Activated naive CD4-positive, alpha-beta T cell treated with anti-CD3 and anti-CD28 coated beads, Interleukin-2, amount 10 ng/mL, durations not matched to agents 7 days and 5 days (primary cell): Measurements from ENCODE around the gene PHLPP2.
"Not testable (repeated sequence)": the region's sequence is repeated elsewhere in the genome, so short reads cannot be mapped to it uniquely, and the experiment has no call there.

ENCODE experiments used
- CTCF ChIA-PET: fragments of 350-600 bp; sonication (Branson Sonifier 250); formaldehyde crosslinking; loops from one replicate; lab custom pipeline; 2021; ENCODE audit warnings: antibody characterized with exemption; lab: Charles Lee
- DNase-seq: peaks from one replicate; pipeline ENCODE4 v3.0.0-alpha.2; 2020
- H3K27ac Mint-ChIP-seq: one replicate; pipeline ENCODE4 v1.8.0; 2021; ENCODE audit warnings: mild to moderate bottlenecking, moderate library complexity, mixed read lengths
- H3K27me3 Mint-ChIP-seq: one replicate; pipeline ENCODE4 v1.8.0; 2021; ENCODE audit warnings: mild to moderate bottlenecking, mixed read lengths
- H3K36me3 Mint-ChIP-seq: one replicate; pipeline ENCODE4 v1.8.0; 2021; ENCODE audit warnings: mixed read lengths
- H3K4me1 Mint-ChIP-seq: one replicate; pipeline ENCODE4 v1.8.0; 2021; ENCODE audit warnings: mixed read lengths
- H3K4me3 Mint-ChIP-seq: one replicate; pipeline ENCODE4 v1.8.0; 2021; ENCODE audit warnings: mild to moderate bottlenecking, moderate library complexity, mixed read lengths
- H3K9me3 Mint-ChIP-seq: one replicate; pipeline ENCODE4 v1.8.0; 2021; ENCODE audit warnings: mixed read lengths

Gene PHLPP2

DNA sequence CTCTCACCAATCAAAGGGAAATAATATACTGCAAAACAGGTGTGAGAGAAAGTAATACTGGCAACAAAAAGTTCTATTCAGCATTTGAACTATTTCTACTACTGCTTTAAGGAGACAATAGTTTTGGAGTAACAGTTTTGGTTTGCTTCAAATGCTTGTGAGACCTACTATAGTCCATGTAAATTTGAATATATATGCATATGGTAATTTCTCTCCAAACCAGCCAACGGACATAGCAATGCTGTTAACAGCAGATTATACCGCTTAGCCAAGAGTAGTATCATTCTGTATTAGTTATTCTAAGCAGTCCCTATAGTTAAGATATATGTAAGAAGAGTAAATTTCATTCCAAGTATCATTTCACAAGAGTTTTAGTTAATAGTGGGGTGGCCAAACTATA lies 18.5 kb downstream of the PHLPP2 start:
- CTCF ChIA-PET, result no interaction called here
- Mint-ChIP-seq H3K27ac (no peak overlapping the region), H3K27me3 (no peaks in the 10 kb centered on the region), H3K4me1 (no peaks in the 10 kb centered on the region), H3K36me3 (no peaks in the 10 kb centered on the region), H3K4me3 (no peak overlapping the region), H3K9me3 (no peaks in the 10 kb centered on the region)
- DNase-seq, result no peak

DNA sequence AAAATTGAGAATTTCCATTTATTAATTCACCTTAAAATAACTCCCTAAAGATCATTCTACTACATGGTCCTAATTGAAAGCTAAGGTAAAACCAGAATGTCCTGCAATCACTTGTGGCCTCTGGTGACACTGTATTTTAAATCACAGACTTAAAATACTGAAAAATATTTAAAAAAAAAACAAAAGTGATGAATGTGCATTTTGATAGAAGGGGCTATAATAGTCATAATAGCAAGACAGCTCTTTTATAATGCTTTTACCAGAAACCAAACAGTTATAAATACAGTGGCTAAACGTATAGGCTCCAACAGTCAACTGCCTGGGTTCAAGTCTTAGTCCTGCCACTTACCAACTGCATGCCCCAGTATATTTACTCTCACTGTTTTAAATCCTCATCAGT lies 21.2 kb downstream of the PHLPP2 start:
- no peaks in the 10 kb centered on the region for H3K36me3 Mint-ChIP-seq
- H3K9me3 Mint-ChIP-seq, result no peaks in the 10 kb centered on the region
- H3K27ac Mint-ChIP-seq, result no peak overlapping the region
- H3K27me3 Mint-ChIP-seq, result no peaks in the 10 kb centered on the region
- CTCF ChIA-PET, result no interaction called here
- no peak for DNase-seq
- no peak overlapping the region for H3K4me3 Mint-ChIP-seq
- H3K4me1 Mint-ChIP-seq, result no peaks in the 10 kb centered on the region

DNA sequence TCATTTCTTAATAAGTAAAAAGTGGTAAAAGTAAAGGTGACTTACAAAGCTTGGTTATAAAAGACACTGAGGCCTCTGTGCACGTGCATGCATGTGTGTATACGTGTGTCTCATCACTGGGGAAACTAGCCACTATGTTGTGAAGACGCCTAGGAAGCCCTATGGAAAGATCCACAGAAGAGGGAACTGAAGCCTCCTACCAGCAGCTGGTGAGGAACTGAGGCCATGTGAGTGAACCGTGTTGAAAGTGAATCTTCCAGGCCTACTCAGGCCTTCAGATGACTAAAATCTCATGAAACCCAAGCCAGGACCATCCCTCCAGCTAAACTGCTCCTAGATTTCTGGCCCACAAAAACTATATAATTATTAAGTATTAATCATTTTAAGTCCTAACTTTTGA lies 23.7 kb downstream of the PHLPP2 start:
- H3K27ac Mint-ChIP-seq, result no peak overlapping the region

DNA sequence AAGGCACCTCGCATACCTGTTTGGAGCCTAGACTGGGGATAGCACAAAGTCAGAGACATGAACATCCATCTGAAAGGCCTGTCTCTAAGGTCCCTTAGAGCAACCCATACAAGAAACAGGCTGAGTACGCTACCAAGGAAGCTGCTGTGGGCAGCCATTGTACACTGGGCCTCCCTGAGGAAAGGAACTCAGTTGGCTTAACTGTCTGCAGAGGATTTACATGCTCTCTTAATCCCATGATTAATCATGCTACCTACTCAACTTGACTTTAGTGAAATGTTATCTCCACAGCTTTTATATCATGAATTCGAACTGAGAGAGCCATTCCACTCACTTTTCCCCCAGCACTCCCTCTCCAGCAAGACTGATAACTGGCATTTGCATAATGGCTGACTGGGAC lies 26.0 kb downstream of the PHLPP2 start:
- Mint-ChIP-seq H3K36me3 (no peaks in the 10 kb centered on the region), H3K4me1 (peaks cover 4% of the 10 kb centered on the region), H3K4me3 (no peak overlapping the region), H3K27me3 (no peaks in the 10 kb centered on the region), H3K27ac (no peak overlapping the region), H3K9me3 (no peaks in the 10 kb centered on the region)
- DNase-seq, result no peak
- CTCF ChIA-PET, result no interaction called here

More for the DNA sequence above, 23.7 kb downstream of the PHLPP2 start:
- Mint-ChIP-seq H3K36me3 (no peaks in the 10 kb centered on the region), H3K9me3 (no peaks in the 10 kb centered on the region), H3K4me1 (peaks cover 4% of the 10 kb centered on the region), H3K4me3 (no peak overlapping the region), H3K27me3 (no peaks in the 10 kb centered on the region)
- CTCF ChIA-PET, result interaction anchor here (0.6 kb wide), 2 partner anchors 17 to 164 kb away, joined by 3 read pairs; no protein-coding TSS in a partner anchor
- no peak for DNase-seq

DNA sequence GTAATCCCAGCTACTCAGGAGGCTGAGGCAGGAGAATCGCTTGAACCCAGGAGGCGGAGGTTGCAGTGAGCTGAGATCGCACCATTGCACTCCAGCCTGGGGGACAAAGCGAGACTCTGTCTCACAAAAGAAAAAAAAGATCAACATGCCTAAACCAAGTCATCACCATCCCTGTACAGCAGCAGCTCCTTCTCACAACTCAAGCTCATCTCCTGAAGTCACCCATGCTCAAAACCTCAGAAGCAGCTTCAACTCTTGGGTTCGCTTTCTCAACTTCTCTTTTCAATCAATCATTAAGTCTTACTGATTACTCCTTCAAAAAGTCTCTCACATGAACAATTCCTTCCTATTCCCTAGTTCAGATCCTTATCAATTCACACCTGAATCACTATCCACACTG lies 31.3 kb downstream of the PHLPP2 start:
- CTCF ChIA-PET, result no interaction called here
- H3K4me3 Mint-ChIP-seq, result no peak overlapping the region

DNA sequence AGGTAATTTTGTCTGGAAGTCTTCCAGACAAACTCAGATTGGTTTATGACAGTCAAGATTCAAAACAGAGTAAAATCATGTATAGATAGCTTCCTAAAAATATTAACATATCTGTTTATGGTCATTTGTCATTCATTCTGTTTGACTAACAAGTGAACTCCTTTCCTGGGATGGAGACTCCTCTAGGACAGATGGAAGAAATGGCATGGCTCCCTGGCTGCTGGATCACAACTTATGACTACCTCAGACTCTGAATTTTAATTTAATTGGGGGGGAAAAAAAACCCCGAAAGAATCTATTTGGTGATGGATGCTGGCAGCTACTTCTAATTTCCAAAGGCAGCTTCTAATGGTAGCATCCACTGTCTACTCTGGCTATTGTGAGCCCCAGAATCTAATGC lies 34.6 kb downstream of the PHLPP2 start:
- H3K27me3 Mint-ChIP-seq, result no peaks in the 10 kb centered on the region
- no peaks in the 10 kb centered on the region for H3K9me3 Mint-ChIP-seq
- peaks cover 5% of the 10 kb centered on the region for H3K36me3 Mint-ChIP-seq
- no peaks in the 10 kb centered on the region for H3K4me1 Mint-ChIP-seq
- CTCF ChIA-PET, result no interaction called here
- DNase-seq, result no peak
- no peak overlapping the region for H3K27ac Mint-ChIP-seq
- no peak overlapping the region for H3K4me3 Mint-ChIP-seq

More for the DNA sequence above, 31.3 kb downstream of the PHLPP2 start:
- H3K4me1 Mint-ChIP-seq, result peaks cover 4% of the 10 kb centered on the region
- H3K27ac Mint-ChIP-seq, result no peak overlapping the region
- no peaks in the 10 kb centered on the region for H3K9me3 Mint-ChIP-seq
- DNase-seq, result no peak
- H3K27me3 Mint-ChIP-seq, result no peaks in the 10 kb centered on the region
- H3K36me3 Mint-ChIP-seq, result peaks cover 5% of the 10 kb centered on the region

DNA sequence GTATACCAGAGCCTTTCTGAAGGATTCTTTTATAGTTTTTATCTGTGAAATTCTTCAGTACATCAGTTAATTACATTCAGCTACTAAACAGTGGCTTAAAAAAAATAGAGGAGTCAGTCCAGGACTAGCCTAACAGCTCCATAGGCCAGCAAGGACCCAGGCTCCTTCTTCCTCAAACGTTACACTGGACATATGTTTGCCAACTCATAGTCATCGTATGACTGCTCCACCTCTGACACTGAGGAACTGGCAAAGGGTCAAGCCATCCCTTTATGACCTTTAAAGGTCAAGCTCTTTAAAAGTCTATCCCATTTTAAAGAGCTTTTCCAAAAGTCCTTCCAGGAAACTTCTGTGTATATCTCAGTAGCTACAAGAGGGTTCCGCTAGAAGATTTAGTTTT lies 36.6 kb downstream of the PHLPP2 start:
- no peaks in the 10 kb centered on the region for H3K4me1 Mint-ChIP-seq
- CTCF ChIA-PET, result no interaction called here
- no peak overlapping the region for H3K27ac Mint-ChIP-seq
- no peaks in the 10 kb centered on the region for H3K27me3 Mint-ChIP-seq
- H3K4me3 Mint-ChIP-seq, result no peak overlapping the region
- H3K36me3 Mint-ChIP-seq, result peaks cover 7% of the 10 kb centered on the region
- no peak for DNase-seq
- no peaks in the 10 kb centered on the region for H3K9me3 Mint-ChIP-seq

DNA sequence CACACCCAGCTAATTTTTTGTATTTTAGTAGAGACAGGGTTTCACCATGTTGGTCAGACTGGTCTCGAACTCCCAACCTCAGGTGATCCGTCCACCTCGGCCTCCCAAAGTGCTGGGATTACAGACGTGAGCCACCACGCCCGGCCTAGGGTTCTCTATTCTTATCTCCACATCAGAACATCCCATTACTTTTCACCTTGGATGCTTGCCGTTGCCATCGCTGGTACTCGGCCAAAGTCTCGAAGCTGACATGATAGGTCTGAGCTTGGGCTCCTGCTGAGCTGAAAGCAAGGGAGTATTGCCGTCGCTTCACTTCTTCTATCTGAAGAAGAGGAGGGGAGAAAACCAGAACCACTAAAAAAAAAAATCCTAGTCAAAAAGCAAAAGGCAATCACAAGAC lies 40.2 kb downstream of the PHLPP2 start:
- H3K9me3 Mint-ChIP-seq, H3K27me3 Mint-ChIP-seq, H3K4me1 Mint-ChIP-seq, DNase-seq, H3K4me3 Mint-ChIP-seq, H3K36me3 Mint-ChIP-seq, H3K27ac Mint-ChIP-seq: not testable (repeated sequence)
- CTCF ChIA-PET, result interaction anchor here (0.9 kb wide), 1 partner anchor 73 kb away, joined by 5 read pairs; no protein-coding TSS in a partner anchor

DNA sequence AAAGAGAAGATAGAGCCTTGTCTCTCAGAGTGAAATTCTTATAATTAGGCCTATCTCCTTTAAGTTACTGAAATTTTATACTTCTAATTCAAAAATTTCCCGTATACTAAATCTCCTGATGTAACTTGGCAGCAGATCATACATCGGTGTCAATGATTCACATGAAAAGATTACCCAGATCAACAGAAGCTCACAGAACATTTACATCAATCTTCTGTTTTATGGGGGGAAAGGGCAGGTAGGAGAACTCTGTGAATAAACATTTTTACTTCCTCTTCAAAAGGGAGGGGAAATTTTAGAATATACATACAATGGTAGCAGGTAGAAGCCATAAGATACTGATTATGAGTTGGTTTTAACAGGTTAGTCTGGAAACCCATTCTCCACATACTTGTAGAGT lies 43.1 kb downstream of the PHLPP2 start:
- Mint-ChIP-seq H3K27ac (no peak overlapping the region), H3K4me1 (no peaks in the 10 kb centered on the region), H3K4me3 (no peak overlapping the region), H3K9me3 (no peaks in the 10 kb centered on the region), H3K36me3 (peaks cover 4% of the 10 kb centered on the region), H3K27me3 (no peaks in the 10 kb centered on the region)
- CTCF ChIA-PET, result interaction anchor here (0.5 kb wide), 1 partner anchor 67 kb away, joined by 3 read pairs; no protein-coding TSS in a partner anchor
- DNase-seq, result no peak

DNA sequence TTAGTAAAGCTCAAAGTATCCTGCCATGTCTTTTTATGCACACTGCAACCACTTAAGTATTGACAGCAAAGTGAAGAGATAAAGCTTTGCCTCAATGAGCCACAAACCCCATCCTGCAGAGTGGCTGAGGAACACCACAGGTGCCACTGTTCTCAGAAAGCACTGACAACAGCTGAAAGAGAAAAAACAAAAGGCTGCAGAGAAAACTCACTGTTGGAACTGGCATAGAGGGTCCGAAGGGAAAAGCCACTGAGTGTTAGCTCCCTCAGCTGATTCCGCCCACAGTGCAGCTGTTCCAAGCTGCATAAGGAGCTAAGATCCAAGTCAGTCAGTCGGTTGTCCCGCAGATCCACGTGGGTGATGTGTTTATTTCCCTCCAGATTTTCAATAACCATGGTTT lies 48.3 kb downstream of the PHLPP2 start:
- H3K4me1 Mint-ChIP-seq, result peaks cover 4% of the 10 kb centered on the region
- CTCF ChIA-PET, result interaction anchor here (0.6 to 1.0 kb wide), 2 partner anchors 66 to 980 kb away, joined by 3 to 5 read pairs; no protein-coding TSS in a partner anchor
- H3K9me3 Mint-ChIP-seq, result no peaks in the 10 kb centered on the region
- no peaks in the 10 kb centered on the region for H3K27me3 Mint-ChIP-seq
- no peak for DNase-seq
- no peak overlapping the region for H3K27ac Mint-ChIP-seq
- peaks cover 2% of the 10 kb centered on the region for H3K36me3 Mint-ChIP-seq
- no peak overlapping the region for H3K4me3 Mint-ChIP-seq

DNA sequence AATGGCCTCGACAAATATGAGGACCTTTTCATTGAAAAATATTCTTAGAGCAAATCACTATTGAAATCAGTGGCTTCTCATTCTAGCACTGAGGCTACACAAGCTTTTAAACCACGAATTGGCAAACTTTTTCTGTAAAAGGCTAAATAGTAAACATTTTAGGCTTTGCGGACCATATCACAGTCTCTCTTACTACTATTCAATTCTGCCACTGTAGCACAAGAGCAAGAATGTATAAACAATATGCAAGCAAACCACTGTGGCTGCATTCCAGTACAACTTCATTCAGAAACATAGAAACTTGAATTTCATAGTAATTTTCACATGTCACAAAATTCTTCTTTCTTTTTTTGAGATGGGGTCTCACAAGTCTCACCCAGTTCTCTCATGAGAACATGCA lies 49.1 kb downstream of the PHLPP2 start:
- DNase-seq, result no peak
- H3K4me1 Mint-ChIP-seq, result peaks cover 4% of the 10 kb centered on the region
- H3K9me3 Mint-ChIP-seq, result no peaks in the 10 kb centered on the region
- CTCF ChIA-PET, result no interaction called here
- peaks cover 2% of the 10 kb centered on the region for H3K36me3 Mint-ChIP-seq
- no peaks in the 10 kb centered on the region for H3K27me3 Mint-ChIP-seq
- H3K27ac Mint-ChIP-seq, result no peak overlapping the region
- no peak overlapping the region for H3K4me3 Mint-ChIP-seq

DNA sequence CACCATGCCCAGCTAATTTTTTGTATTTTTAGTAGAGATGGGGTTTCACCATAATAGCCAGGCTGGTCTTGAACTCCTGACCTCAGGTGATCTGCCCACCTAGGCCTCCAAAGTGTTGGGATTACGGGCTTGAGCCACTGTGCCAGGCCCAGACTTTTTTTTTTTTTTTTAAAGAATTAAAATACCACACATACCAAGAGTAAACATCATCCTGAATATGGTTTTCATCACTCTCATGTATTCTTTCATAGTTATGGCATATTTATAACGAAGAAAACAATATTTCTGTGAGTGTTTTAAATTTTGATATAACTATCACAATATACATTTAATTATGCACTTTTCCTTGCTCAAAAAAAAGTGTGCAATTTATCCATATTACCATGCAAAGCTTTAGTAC lies 50.3 kb downstream of the PHLPP2 start:
- Mint-ChIP-seq H3K9me3 (no peaks in the 10 kb centered on the region), H3K27ac (no peak overlapping the region), H3K4me1 (peaks cover 4% of the 10 kb centered on the region), H3K4me3 (no peak overlapping the region), H3K36me3 (peaks cover 2% of the 10 kb centered on the region), H3K27me3 (no peaks in the 10 kb centered on the region)
- CTCF ChIA-PET, result interaction anchor here (1.3 kb wide), 1 partner anchor 65 kb away, joined by 3 read pairs; no protein-coding TSS in a partner anchor
- no peak for DNase-seq

DNA sequence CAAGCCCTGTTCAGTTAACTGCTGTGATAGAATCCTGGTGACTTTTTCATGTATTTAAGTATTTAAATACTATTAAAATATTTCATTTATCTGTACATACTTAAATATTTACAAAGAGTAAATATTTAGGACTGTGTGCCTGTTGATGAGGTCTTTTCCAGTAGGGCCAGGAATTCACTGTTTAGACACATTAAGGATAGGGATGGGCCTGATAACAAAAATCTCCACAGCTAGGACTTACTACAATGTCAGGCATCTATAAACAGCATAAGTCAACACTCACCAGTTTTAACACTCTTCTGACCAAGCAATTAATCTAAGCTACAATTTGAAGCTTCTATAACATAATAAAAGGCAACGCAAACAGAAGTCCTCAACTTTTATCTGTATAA lies 50.9 kb downstream of the PHLPP2 start:
- no peak for DNase-seq
- H3K4me3 Mint-ChIP-seq, result no peak overlapping the region
- no peaks in the 10 kb centered on the region for H3K9me3 Mint-ChIP-seq
- CTCF ChIA-PET, result interaction anchor here (0.7 to 1.3 kb wide), 2 partner anchors 64 to 544 kb away, joined by 3 to 4 read pairs; no protein-coding TSS in a partner anchor
- no peaks in the 10 kb centered on the region for H3K27me3 Mint-ChIP-seq
- H3K4me1 Mint-ChIP-seq, result peaks cover 4% of the 10 kb centered on the region
- H3K36me3 Mint-ChIP-seq, result peaks cover 2% of the 10 kb centered on the region
- no peak overlapping the region for H3K27ac Mint-ChIP-seq

DNA sequence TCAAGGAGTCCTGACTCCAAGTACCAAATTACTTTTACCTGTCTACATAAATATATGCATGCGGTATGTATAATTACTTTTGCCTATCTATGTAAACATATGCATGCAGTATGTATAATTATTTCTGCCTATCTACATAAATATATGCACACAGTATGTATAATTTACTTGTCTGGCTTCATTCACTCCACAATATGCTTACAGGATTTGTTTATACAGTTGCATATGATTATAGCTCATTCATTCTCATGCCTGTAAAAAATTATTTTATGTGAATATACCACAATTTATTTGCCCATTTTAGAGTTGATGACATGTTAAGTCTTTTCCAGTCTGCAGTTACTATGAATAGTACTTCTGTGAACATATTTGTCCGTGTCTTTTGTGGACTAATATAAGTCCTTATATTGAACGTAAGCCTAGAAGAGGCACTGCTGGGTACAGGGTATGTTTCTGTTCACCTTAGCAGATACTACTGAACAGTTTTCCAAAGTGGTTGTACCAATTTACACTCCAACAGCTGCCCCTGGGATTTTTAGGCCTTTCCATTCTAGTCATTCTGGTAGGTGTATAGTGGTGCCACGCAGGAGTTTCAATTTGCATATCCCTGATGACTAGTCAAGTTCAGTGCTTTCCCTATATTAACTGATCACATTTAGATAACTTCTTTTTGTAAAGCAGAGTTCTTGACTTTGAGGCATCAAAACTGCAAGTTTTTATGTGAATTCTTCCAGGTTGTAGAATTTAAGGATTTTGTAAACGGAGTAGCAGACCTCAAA lies 51.5 kb downstream of the PHLPP2 start:
- CTCF ChIA-PET, result interaction anchor here (0.7 to 1.3 kb wide), 2 partner anchors 64 to 544 kb away, joined by 3 to 4 read pairs; no protein-coding TSS in a partner anchor
- no peak overlapping the region for H3K27ac Mint-ChIP-seq

DNA sequence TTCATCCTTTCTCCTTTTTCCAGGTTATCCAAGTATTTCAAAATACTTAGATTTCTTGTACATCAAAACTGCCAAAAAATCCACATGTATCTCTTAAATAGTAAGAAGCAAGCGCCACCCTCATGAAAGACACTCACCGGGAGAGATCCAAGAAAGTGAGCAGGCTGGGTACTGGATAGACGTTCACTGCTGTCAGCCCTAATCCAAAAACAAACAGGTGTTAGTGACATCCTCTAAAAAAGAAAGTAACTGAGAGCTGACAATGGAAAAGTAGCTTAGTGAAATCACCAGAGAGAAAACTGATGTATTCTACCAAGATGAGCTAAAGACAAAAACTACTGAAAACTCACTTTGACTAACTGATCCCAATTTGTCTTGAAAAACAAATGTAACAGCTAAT lies 52.4 kb downstream of the PHLPP2 start:
- no peak for DNase-seq
- H3K36me3 Mint-ChIP-seq, result peaks cover 2% of the 10 kb centered on the region
- no peaks in the 10 kb centered on the region for H3K27me3 Mint-ChIP-seq
- H3K9me3 Mint-ChIP-seq, result no peaks in the 10 kb centered on the region
- H3K4me1 Mint-ChIP-seq, result peaks cover 4% of the 10 kb centered on the region
- no peak overlapping the region for H3K4me3 Mint-ChIP-seq
- CTCF ChIA-PET, result no interaction called here
- no peak overlapping the region for H3K27ac Mint-ChIP-seq

More for the DNA sequence above, 51.5 kb downstream of the PHLPP2 start:
- no peak for DNase-seq
- Mint-ChIP-seq H3K4me1 (peaks cover 4% of the 10 kb centered on the region), H3K9me3 (no peaks in the 10 kb centered on the region), H3K36me3 (peaks cover 2% of the 10 kb centered on the region), H3K27me3 (no peaks in the 10 kb centered on the region), H3K4me3 (no peak overlapping the region)
